NCI-H526 (cell line): Measurements from ENCODE around the gene TGFBR2.

Source experiments
- DNase-seq, 2 experiments: peaks; one replicate each; lab custom pipeline; 2025; lab: John Stamatoyannopoulos, UW

Gene TGFBR2

DNA sequence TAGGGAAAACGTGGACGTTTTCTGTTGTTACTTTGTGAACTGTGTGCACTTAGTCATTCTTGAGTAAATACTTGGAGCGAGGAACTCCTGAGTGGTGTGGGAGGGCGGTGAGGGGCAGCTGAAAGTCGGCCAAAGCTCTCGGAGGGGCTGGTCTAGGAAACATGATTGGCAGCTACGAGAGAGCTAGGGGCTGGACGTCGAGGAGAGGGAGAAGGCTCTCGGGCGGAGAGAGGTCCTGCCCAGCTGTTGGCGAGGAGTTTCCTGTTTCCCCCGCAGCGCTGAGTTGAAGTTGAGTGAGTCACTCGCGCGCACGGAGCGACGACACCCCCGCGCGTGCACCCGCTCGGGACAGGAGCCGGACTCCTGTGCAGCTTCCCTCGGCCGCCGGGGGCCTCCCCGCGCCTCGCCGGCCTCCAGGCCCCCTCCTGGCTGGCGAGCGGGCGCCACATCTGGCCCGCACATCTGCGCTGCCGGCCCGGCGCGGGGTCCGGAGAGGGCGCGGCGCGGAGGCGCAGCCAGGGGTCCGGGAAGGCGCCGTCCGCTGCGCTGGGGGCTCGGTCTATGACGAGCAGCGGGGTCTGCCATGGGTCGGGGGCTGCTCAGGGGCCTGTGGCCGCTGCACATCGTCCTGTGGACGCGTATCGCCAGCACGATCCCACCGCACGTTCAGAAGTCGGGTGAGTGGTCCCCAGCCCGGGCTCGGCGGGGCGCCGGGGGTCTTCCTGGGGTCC lies at the start of gene TGFBR2:
Gene TGFBR2, plus strand, starts transcription at position 301 of the 731 bp plus-strand sequence. Its CDS starts 283 bp downstream, at position 584.
- DNase-seq = peak in 1 of 2 experiments; percentile 44

DNA sequence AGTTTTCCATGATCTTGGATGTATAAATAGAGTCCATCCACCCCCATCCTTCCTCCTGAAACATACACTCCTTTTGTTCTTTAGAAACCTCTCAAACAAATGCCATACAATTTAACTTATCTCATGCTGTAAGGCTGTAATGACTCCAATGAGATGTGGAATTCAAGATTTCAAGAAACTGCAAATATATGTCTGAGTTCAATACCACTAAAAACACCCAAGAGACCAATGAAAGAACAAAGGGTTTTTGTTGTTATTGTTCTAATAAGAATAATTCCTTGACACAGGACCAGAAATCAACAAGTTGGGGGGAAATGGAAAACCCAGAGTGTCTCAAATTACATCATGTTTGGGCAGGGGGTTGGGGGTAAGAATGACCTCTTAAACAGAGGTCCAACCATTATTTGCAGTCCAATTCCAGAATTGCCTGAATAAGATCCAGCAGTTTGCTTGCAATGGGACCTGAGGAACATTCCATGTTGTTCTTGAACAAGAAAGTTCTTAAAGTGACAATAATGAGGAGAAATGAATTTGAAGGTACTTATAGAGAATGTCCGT lies 48.6 kb upstream of the TGFBR2 start:
- DNase-seq = no peak

DNA sequence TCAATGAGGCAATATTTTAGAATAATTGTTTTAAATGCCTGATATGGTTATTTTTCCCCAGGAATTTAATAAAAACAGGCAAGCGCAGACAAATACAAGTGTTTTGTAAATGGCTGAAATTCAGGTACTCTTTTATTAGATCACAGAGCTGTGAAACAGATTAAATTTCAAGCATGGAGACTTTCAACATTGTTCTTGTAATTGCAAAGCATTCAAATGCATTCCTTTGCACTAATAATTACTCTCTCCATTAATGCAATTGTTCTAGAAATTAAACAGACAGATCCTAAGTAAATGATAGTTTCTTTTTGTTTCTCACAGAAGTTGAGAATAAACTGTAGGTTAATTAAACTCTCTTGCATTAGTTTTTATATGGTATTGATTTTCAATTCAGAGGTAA lies 42.4 kb upstream of the TGFBR2 start:
- no peak for DNase-seq

DNA sequence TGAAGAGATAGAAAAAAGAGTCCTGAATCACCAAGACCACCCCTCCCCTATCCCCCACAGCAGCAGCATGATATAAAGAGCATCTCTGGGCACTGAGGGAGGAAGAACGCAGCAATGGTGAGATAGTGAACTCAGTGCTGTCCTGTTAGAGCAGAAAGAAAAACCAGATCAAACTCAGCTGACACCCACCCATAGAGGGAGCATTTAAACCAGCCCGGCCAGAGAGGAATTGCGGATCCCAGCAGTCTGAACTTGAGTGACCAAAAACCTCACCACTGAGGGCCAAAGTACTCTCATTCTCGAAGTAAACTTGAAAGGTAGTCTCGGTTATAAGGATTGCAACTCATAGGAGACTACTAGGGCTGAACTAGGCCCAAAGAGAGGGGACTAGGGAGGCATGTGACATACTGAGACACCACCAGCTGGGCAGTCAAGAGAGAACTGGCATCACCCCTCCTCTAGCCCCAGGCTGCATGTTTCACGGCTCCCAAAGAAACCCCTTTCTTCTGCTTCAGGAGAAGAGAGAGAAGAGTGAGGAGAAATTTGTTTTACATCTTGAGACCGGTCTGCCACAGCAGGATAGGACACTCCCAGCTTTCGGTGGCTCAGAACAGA lies 39.2 kb upstream of the TGFBR2 start:
- no peak for DNase-seq

DNA sequence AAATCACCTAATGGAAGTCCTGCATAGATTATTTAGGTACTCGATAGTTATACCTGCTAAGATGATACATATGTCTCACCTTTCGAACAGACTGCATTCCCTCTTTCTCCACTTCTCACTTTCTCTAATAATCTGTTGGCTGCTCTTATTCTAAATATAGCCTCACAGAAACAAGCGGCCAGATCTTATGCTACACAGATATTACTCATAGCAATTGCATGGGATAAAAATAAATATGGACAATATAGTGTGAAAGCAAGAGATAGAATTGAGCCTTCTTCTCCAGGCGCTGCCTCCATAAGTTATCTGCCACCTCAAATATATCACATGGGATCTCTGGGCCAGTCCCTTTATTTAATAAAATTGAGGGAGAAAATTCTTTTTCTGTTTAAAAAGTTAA lies 29.5 kb upstream of the TGFBR2 start:
- no peak for DNase-seq

DNA sequence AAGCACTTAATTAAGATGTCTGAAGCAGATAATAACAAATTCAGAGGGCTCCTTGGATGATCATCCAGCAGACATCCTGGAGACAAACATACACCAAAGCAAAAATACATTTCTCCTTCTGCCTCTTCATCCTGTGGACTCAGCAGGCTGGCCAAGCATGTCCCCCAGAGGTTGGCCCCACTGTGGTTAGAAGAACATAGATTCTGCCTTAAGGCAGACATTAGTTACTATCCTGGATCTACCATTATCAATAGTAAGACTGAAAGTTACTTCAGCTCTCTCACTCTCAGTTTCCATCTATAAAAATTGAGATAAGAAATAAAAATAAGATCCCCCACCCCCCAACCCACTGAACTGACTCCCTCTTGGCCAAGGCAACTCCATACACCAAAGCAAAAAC lies 28.6 kb upstream of the TGFBR2 start:
- DNase-seq = no peak

DNA sequence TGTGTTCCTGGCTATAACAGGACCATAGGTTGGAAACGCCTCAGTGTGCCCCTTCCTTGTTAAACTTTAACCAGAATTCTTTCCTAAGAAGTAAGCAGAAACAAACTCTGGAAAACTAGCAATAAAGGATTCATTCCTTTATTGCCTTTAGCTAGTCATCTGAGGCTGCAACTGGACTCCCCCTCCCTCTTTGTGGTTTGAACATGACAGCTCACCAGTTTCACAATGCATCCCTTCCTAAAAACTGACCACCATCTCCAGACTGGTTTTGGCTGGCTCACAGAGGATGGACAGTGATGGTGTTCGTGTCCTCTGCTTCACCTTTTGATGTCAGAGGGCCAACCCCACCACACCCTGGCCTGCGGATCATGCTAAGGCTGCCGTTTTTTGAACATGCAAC lies 27.9 kb upstream of the TGFBR2 start:
- DNase-seq = no peak

DNA sequence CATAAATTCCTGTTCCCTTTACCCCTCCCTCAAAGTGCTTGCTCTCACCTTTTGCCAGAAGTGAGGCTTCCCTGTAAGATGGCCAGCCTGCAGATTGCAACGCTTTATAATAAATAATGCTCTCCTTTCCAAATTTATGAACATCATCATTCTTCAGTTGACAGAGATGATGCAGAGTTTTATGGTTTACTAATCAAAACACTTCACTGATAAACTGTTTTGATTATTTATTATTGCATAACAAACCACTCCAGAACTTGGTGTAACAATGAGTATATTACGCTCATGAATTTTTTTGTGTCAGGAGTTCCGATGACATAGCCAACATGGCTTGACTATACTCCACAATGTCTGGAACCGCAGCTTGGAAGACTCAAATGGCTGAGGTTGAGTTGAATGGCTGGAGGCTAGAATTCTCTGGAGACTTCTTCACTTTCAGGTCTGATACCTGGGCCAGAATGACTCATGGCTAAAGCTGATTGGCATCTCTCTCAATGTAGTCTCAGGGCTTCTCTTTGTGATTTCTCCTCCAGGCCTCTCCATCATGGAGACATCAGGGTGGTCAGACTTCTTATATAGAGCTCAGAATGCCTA lies 27.3 kb upstream of the TGFBR2 start:
- no peak for DNase-seq

DNA sequence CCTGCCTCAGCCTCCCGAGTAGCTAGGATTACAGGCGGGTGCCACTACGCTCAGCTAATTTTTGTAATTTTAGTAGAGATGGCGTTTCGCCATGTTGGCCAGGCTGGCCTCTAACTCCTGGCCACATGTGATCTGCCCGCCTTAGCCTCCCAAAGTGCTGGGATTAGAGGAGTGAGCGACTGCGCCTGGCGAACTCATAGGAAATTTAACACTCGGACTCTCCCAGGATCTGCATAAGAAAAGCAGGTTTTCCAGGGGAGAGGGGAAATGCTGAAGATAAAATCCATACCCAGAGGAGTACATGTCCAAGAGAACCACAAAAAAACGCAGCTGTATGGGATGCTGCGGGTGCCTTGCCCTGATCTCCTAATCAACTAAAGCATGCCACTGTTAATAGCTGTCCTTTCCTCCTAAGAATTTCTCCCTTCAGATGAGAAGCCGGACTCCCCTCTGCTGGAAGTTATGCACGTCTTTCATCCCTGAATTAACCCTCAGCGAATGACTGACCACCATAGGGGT lies 25.3 kb upstream of the TGFBR2 start:
- no peak for DNase-seq

DNA sequence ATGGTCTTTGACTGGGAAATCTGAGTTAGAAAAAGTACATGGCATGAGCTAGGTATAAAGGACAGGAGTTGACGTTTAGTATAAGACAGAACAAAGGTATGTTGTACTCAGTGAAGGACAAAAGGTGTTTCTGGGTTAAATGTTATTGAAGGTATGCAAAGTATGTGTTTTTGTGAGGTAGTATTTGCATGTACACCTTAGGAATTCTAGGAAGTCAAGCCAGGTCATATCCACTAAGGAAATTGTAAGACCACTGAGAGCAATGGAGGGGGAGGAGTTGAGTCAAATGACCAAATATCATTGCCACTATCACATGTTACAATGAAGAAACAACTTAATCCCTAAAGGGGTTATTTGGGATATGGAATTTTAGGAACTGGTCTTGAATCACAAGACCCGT lies 24.4 kb upstream of the TGFBR2 start:
- peak; percentile 42 to 48 for DNase-seq

DNA sequence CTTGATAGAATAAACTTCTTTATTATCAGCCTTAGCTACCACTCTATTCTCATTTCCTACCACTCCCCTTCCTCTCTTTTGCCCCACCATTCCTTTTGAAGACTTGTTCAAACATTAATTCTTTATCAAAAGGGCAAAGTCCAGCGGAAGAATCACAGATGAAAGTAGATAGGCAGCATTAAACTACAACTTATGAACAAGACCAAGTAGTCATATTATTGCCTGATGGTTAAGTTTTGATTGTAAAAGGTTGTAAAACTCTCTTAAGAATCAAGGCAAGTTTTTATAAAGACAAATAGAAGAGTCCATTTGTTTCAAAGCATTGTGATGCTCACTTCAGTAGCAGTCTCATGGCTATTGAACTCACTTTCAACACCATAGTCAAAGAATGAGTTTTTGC lies 22.4 kb upstream of the TGFBR2 start:
- DNase-seq = no peak

DNA sequence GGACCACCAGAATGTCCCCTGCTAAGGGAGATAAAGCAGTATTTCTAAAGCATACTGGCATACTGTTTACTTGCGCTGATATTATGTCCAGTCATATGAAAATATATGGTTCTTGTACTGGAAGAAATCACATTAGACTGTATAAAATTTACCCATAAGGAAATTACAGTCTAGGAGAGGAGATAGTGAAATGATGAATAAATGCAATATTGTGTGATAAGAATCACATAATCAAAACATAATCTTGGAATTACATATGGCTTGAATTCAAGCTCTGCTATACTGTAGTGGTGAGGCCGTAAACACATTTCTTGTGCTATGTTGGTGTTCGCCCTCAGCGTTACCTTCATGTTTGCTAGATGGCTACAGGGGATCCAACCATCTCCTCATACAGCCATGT lies 20.7 kb upstream of the TGFBR2 start:
- no peak for DNase-seq

DNA sequence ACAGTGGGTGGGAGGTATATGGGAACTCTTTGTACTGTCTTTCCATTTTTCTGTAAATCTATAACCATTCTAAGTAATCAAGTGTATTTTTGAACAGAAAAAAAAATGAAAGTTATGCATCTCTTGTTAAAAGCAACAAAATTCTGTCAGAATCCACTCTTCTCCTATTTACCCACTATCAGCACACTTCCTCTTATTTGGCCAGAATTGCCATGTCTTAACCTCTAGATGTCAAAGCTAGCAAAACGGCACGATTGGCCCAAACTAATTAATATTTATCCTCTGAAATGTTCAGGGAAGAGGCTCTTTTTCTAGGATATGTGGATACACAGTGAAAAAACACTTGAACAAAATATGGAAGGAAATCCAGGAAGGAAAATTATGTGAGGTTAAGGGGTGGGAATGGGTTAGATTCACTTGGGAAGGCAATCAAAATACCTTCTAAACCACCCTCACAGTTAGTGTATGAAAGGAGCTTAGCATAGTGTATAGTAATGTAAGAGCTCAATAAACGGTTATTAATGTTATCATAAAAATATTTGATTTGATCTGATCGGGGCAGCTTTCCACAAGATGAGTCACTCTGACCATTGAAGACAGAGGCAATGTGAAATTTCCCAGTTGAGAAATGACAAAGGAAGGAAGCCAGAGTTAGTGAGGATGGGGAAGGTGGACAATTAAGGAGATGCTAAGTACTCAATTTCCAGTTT lies 20.1 kb upstream of the TGFBR2 start:
- no peak for DNase-seq

DNA sequence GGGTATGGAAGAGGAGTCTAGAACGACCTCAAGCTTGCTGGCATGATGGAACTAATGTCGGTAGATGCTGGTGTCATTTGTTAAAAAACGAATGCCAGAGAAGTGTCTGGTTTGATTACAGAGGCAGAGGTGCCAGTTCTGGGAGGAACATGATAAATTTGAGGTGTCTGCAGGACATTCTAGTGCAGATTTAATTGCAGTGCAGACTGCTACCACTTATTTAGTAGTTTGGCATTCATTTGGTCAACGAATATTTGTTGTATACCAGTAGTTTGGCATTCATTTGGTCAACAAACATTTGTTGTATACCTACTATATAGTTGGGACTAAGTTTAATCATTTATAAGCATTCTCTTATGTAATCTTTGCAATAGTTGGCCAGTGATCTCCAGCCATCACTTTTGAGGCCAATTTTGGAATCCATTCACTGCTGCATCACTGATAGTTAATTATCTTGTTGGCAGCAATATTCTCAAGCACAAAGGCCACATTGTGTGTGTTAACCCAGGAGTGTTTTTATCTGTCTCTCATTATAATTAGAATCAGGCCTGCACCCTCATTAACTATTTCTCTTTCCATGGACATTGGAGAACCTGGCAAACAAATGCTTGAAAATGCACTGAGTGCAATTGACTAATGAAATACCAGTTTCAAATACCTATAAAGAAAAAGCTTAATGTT lies 19.5 kb upstream of the TGFBR2 start:
- no peak for DNase-seq

DNA sequence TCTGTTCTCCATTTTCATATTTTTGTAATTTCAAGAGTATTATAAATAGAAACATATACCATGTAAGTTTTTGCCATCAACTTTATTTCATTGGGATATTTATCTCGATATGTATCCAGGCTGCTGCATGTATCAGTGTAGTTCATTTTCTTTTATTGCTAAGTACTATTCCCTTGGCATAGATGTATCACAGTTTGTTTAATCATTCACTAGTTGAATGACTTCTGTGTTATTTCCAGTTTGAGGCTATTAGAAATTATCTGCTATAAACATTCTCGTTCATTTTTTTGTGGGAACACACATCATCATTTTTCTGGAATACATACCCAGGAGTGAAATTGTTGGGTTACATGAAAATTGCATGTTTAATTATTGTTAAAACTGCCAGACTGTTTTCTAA lies 18.5 kb upstream of the TGFBR2 start:
- no peak for DNase-seq

DNA sequence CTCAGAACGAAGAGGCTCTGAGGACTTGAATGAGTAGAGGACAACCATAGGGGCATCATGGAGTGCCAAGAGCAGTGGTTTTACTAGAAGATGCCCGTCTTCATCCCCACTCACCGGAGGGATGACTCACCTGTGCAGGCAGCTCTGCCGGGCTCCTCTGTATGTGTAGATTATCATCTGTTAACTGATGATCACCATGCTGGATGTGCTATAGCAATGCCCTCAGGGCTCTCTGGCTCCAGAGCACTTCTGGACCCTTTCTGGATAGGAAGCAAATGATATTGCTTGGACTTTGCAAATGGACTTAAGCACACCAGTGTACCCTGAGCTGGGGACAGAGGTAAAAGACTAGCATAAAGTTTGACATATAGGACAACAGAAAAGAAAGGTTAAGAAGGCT lies 10.2 kb upstream of the TGFBR2 start:
- DNase-seq = no peak

DNA sequence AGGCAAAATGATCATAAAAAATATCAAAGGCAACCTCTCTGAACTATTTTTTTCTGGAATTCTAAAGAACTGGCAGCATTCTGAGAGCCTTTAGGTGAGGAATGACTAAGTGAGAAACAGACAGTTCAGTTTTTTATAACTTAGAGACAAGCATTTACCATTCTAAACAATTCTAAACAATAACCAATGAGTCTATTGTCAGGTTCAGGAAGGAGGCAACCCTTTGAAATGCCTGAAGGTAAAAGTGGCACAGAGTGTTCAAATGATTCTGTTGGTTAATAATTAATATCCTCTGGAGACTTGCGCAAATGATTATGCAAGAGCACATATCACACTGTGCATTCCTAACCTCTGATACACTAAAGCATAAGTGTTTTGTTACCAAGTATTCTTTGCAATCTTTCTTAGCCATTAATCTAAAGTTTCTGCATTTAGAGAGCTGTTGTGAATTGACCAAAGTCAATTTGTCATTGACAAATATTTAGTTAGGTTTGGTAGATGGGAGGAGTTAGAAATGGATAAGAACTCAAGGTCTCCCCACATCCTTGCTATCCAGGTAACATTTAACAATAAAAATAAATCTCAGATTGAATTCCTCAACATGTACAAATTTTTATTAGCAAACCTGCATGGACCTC lies 9.2 kb upstream of the TGFBR2 start:
- DNase-seq = peak; percentile 17 to 47

DNA sequence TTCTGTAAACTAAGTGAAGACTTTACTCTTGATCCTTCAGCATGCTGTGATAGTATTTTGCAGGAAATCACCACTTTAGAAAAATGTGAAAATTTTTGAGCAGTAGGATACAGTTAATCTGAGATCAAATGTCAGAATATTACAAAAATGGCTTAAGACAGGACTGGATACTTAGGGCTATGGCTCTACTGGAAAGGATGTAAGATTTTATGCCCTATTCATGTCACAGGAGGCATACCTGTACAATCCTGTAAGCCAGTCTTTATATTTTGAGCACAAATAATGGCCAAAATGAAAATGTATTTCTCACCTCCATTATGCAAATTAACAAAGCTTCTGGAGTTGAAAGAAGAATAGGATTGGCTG lies 8.6 kb upstream of the TGFBR2 start:
- DNase-seq = no peak

DNA sequence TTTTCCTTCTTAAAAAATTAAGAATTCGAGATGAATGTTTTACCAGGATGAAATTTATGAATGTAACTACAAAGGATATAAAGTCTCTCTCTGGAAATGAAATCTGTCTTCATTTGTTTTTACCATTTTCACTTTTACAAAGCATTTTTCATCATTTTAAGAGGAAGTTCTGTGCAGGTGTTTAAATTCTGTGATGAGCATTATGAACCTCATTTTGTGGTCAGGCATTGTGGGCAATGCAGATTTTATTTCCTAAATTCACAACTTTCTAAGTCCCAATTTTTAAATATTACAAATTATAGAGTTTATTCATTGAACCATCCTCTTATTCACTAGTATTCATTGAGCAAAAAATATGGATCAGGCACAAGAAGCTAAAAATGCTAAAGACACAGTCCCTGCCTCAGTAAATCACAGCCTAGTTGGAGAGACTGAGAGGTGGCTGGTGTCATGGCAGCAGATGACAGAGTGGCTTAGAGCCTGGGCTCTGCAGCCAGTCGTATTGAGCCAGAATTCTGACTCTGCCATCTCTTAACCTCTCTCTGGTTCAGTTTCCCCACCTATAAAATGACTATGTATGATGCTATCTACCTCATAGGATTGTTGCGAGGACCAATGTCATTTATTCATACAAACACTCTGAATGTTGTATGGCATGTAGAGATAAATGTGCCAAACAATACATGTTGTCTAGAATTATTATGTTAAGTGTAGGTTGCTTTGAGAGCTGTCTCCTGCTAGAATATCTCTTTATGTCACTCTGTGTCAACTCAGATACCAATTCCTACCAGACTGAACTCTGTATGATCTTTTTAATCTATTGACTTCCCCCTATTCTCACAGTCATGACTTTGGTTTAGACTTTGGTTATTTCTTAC lies 7.5 kb upstream of the TGFBR2 start:
- no peak for DNase-seq

DNA sequence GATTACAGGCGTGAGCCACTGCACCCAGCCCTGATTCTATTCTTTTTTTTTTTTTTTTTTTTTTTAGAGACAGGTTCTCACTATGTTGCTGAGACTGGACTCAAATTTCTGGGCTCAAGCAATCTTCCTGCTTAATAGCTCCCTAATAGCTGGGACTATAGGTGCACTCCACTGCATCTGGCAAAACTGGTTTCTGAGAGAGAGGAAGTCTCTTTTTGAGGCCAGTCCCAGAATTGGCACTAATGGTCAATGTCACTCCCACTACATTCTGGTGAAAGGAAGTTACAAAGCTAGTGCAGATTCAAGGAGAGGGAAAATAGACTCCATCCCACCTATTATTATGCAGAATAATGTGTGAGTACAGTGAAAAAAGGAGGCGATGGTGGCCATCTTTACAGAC lies 5.8 kb upstream of the TGFBR2 start:
- DNase-seq = no peak
